ENCODE results near the gene MGAT5.

The MGAT5 gene

DNA sequence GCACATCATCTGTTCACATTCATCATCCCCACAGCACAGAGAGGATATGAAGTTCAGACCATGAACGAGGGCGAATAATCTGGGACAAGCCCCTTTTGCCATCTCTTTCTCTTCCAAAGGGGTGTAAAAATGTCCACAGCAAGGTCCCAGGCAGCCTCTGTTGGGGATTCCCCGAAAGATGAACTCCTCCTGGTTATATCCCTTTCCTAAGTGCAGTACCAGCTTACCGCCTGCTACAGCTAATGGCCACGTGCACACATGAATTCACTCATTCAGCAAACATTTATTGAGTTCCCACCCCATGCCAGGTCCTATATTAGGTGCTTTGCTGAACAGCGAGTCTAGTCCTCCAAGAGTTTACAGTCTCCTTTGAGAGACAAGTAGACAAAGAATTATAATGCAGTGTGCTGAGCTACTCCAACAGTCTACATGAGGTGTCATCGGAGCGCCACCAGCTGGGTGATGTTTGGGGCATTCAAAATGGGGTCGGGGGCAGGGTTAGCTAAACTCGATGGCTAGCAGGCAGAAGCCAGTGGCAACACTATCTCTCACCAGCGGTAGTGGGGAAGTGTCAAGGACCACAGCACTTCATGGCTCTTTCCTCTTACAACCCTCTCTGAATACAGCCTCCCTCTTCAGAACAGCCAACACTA lies 236.0 kb downstream of the MGAT5 start:
- DNase-seq = peak; percentile 9

GRCh38 chr2:134490559-134490958 lies 236.7 kb downstream of the MGAT5 start:
- no peak for DNase-seq

GRCh38 chr2:134491022-134491421 lies 237.2 kb downstream of the MGAT5 start:
- no peak for DNase-seq

DNA sequence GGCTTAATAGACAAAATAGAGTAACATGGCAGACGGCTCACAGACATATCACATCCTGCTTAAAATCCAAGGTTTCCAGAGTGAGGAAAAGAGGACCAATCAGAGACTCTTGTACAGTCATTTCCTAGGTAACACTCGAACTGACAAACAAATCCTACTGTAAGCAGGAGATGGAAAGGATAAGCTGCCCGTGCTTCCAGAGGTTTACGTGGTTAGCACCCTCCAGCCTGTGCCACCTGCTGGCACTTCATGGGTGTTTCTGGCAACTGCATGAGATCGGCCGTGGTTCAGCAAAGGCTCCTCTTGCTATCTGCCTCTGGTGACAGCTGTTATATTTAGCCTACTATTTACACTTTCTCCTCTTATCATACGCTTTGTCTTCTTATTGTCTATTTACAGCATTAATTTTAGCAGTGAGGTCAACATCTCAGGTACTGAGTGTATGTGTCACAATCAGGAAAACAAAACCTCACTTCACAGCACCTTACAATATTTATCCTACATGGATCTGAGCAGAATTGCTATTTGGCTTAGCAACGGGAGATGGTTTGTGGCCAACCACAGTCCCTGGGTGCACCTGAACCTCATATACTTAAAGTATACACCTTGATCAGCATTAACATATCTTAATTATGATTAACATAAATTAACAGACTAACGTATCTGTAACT lies 238.0 kb downstream of the MGAT5 start:
- peak; percentile 82 for DNase-seq

GRCh38 chr2:134493797-134494196 lies 239.9 kb downstream of the MGAT5 start:
- DNase-seq = no peak

GRCh38 chr2:134498654-134499053 lies 244.8 kb downstream of the MGAT5 start:
- no peak for DNase-seq

DNA sequence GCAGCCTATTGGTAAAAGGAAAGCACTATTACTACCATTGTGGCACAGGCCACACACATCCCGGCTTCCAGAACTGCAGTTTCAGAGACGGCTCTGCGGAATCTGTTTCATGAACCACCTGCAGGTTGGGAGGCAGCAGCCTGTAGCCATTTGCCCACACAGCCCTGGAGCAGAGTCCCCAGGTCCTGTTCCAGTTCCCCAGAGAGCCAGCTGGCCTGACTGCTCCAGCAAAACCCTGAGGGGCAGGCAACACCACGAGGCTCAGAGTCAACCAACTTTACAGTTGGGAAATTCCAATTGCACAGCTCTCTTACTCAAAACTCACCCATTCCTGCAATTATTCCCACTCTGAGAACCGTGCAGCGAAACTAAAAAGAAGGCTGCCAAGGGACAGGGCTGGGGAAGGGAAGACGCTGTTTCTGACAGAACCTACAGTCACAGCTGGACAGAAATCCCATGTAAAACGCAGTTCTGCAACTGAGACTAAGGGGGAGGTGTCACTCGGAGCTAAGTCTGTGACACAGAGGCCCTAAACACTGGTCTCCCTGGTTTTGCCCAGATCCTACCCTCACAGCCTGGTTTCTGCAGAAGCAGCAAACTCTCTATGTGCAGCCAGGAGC lies 245.5 kb downstream of the MGAT5 start:
- DNase-seq = peak; percentile 19

- DNase-seq = peak; percentile 26
Measured at GRCh38 chr2:134500211-134500935, 246.5 kb downstream of the MGAT5 start.

DNA sequence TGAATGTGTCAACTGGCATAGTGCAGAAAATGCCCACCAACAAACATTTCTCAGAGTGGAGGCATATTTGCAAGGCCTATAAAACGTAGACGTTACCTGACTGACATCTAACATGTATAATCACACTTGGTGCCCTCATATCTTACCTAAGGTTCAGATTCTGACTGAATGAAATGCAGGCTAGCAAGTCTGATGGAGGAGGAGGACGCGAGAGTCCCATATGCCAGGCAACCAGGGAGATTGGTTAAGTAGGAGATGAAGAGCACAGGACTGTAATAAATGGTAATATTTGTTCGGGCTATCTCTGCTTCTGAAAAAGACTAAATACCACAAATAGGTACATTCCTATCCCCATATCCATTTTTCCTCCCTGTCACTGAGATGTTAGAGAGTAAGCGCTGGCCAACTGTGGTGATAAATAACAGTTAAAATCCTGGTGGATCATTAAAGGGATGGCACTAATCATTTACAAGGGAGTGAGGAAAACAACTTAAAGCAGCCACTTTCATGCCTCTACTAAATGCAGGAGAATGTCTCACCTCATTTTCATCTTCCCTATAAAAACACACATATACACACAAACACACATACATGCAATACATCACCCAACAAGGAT lies 247.7 kb downstream of the MGAT5 start:
- no peak for DNase-seq

- no peak for DNase-seq
Measured at GRCh38 chr2:134502104-134502503, 248.2 kb downstream of the MGAT5 start.
